ENCODE data around the gene ZNF594. TPM values are rescaled to one million over a fixed set of nuclear protein-coding genes. Genes with fewer than 3 reads are reported as not detected.
"Not testable (repeated sequence)": the region's sequence is repeated elsewhere in the genome, so short reads cannot be mapped to it uniquely, and the experiment has no call there.

Gene ZNF594
- polyA plus RNA-seq, 5 donors: 13.7 to 25.4 (median 18.4) TPM

DNA sequence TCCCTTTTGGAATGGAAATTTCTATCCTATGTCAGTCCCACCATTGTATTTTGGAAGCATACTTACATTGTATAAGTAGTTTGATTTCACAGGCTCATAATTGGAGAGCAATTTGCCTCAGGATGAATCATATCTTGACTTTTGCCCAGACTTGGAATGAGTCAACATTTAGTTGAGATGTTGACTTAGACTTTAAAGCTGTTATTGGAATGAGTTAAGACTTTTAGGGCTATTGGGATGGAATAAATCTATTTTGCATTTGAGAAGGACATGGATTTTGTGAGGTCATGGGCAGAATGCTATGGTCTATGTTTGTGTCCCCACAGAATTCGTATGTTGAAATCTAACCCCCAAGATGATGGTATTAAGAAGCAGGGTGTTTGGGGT is 12.2 kb upstream of the ZNF594 start:
- DNase-seq: no peak

GRCh38 chr17:5203178-5203907 is 11.7 kb upstream of the ZNF594 start:
- no peak for DNase-seq

GRCh38 chr17:5201011-5201410 is 9.3 kb upstream of the ZNF594 start:
- DNase-seq: no peak

GRCh38 chr17:5200360-5200759 is 8.7 kb upstream of the ZNF594 start:
- no peak for DNase-seq

DNA sequence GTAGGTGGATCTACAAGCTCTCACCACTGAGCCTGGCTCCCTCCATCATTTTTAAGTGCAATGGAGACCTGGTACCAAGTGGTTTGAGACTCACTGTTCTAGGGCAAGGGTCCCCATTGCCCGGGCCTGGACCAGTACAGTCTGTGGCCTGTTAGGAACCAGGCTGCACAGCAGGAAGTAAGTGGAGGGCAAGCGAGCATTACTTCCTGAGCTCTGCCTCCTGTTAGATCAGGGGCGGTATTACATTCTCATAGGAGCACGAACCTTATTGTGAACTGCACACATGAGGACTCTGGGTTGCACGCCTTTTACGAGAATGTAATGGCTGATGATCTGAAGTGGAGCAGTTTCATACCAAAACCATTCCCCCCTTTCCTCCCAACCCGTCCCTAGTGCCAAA is 6.8 kb upstream of the ZNF594 start:
- DNase-seq: no peak

DNA sequence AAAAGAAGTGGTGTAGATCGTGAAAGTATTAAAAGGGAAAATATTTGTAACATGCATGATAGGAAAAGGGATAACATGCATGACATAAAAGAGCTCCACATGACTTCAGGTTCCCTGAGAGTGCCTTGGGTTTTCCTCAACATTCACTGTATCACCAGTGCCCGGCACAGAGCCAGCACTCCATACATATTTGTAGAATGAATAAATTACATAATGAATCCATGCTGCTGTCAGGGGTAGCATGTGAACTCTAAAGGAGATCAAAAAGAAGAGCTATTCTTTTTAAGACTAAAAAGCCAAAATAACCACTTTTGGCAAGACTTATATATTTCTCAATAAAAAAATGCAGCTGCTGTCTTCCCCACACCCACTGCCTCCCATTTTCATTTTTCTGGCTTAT is 2.7 kb upstream of the ZNF594 start:
- no peak for DNase-seq

DNA sequence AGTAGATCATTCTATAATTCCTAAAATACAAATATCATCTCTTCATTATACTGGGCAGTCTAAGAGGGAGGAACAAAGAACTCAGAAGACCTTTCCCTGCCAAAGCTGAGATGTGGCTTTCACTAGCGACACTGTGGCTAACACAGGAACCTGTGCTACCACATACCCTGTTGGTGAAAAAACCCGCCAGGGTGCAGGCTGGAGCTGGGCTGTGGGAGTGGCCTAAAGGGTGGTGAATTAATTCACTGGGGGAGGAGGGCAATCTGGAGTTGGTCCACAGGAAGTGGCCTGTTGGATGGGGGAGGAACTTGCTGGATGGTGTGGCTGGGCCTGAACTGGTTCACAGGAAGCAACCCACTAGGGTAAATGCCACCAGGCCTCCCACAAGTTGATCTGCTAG is 7.4 kb downstream of the ZNF594 start:
- no peak for DNase-seq

- DNase-seq: no peak
Observed at GRCh38 chr17:5183410-5183793, 8.3 kb downstream of the ZNF594 start.

- no peak for DNase-seq
Observed at GRCh38 chr17:5182597-5183409, 8.9 kb downstream of the ZNF594 start.

GRCh38 chr17:5181509-5182305 is 10.0 kb downstream of the ZNF594 start:
- DNase-seq: no peak

GRCh38 chr17:5179003-5179402 is 12.7 kb downstream of the ZNF594 start:
- no peak for DNase-seq

DNA sequence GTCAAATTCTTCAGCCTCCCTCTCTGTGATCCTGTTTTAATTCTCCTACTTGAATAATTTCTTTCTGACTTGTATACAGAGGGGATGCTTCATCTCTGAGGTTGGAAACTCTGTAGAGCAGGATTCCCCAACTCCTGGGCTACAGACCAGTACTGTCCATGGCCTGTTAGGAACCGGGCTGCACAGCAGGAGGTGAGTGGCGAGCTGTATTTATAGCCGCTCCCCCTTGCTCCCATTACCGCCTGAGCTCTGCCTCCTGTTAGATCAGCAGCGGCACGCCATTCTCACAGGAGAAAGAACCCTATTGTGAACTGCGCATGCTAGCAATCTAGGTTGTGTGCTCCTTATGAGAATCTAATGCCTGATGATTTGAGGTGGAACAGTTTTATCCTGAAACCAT is 16.6 kb downstream of the ZNF594 start:
- not testable (repeated sequence) for DNase-seq

DNA sequence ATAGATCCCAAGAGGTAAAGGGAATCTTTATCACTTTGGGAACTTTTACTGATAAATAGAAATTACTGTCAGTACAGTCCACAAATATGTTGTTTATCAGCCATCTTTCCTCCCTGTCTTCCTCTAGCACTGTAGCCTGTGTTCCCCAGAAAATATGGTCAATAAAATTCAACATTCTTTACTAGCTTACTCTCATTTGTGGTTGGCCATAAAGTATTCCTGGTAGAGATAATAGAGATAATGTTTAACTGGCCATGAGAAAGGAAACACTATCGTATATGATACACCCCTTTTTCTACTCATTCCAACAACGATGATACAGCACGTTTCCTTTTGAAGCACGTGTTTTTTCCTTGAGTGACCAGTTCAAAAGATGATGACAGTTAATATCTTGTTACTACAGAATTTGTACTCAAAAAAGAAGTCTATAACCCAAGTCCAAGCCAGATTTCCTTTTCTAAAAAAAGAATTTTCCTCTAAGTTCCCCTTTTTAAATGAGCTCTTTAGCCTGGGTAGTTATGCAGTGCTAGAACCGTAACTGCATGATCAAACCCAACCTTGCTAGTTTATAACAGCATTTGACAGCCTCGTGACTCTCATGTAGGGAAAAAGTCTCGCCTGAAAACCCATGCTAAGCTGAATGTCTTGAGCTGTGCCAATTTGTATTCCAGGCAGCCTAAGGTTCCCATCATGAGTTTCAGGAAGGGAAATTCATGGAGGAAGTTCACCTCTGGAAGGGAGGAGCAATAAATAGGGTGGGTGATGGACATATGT is 25.7 kb downstream of the ZNF594 start:
- not testable (repeated sequence) for DNase-seq

DNA sequence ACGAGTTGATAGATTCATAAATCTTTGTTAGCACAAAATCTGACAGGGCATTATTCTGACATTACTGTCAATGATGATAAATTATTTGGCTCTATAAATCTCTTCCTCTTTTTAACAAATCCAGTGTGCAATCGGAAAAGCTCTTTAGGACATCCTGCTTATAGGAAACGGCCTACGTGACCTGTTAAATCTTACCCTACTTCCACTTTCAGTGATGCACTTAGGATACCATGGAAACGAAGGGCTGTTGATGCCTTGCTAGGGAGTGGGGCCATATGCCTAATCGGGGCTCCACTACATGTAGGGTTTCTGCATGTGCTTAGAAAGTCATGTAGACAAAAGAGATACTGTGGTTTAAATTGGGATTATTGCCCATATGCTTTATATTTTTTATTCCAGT is 27.2 kb downstream of the ZNF594 start:
- no peak for DNase-seq

DNA sequence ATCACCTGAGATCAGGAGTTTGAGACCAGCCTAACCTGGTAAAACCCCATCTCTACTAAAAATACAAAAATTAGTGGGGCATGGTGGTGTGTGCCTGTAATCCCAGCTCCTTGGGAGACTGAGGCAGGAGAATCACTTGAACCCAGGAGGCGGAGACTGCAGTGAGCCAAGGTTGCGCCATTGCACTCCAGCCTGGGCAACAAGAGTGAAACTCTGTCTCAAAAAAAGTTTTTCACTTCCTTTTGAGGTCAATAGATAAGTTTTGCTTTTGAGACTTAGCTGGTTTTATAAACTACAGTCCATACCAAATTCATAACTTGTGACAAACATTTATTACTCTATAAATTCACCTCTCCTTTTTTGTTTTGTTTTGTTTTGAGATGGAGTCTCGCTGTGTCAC is 29.9 kb downstream of the ZNF594 start:
- DNase-seq: not testable (repeated sequence)

GRCh38 chr17:5160702-5161101 is 31.0 kb downstream of the ZNF594 start:
- DNase-seq: not testable (repeated sequence)

DNA sequence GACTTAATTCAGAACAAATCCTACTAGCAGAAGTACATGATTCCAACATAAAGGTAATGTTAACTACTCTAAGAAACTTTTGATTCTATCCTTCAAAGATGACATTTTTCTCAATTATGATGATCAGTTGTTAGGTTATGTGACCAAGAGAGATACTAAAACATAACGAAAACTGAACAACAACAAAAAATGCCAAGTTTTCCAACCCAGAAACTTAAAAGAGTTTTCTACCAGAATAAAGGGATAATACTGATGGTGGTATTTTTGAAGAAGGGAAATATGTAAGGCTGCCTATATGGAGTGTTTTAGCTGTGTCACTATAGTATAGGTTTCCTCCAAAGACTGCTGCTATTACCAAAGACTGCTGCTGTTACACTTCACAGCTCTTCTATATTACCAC is 45.5 kb downstream of the ZNF594 start:
- DNase-seq: not testable (repeated sequence)

- DNase-seq: not testable (repeated sequence)
Observed at GRCh38 chr17:5142877-5143276, 48.8 kb downstream of the ZNF594 start.

GRCh38 chr17:5139458-5139732 is 52.3 kb downstream of the ZNF594 start:
- DNase-seq: no peak

DNA sequence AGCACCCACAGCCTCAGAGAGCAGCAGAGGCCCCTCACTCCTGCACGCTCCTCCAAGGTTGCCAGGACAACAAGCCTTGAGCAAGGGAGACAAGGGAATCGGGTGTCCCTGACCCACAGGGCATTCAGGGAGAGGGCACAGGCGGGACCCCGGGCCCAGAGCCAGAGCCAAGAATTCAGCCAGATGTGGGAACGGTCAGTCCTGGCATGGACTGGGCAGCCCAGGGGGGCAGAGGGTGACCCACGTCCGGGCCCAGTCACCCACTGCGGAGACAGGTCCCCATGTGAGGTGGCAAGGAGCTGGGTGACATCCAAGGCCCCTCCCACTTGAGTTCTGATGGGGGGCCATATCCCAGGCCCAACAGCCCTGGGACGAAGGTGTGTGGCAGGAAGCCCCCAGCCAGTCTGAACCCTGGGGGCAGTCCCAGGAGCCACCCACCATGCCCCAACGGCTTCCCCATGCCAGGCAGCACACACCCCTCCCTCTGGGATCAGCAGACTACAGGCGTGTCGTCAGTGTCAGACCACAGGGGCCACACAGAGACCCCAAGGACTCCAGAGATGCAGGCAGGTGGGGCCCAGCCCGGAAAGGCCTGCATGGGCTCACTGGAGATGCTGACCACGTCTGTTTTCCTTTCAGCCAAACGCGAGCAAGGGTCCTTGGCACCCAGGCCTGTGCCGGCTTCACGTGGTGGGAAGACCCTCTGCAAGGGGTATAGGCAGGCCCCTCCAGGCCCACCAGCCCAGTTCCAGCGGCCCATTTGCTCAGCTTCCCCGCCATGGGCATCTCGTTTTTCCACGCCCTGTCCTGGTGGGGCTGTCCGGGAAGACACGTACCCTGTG is 52.8 kb downstream of the ZNF594 start:
- no peak for DNase-seq

DNA sequence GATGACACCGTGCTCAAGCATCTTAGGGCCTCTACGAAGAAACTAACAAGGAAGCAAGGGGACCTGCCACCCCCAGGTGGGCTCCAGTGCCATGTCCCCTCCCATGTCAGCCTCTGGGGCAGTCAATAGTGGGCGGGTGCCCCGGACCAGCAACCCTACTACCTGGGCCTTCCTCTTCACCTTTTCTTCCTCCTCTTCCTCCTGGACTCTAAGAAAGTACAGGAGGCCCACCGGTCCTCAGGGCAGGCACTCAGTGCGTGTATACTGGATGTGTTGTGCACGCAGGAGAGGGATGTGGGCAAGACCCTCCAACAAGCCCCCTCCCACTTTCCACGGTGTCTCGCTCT is 53.5 kb downstream of the ZNF594 start:
- DNase-seq: not testable (repeated sequence)
